OCI-LY1 (cell line): ENCODE measurements around the gene LRSAM1.

Experiments
- H2AFZ ChIP-seq: fragments of 200-600 bp; sonication (generic), shearing (Covaris generic); 2 replicates; pipeline ENCODE4 v1.6.0; 2014; ENCODE audit warnings: antibody characterized with exemption, mild to moderate bottlenecking, low read length
- H3F3A ChIP-seq: fragments of 200-600 bp; sonication (generic), shearing (Covaris generic); 2 replicates; pipeline ENCODE4 v1.6.0; 2014; ENCODE audit warnings: mild to moderate bottlenecking, antibody characterized with exemption, low read length, moderate library complexity; ENCODE audit not compliant: insufficient read depth
- H3K27ac ChIP-seq: fragments of 200-600 bp; sonication (generic); 2 replicates; pipeline ENCODE4 v1.5.1; 2014; ENCODE audit warnings: low read length, mixed run types, mild to moderate bottlenecking, low read depth; ENCODE audit not compliant: poor library complexity, severe bottlenecking
- H3K27me3 ChIP-seq: fragments of 200-600 bp; sonication (generic); 2 replicates; pipeline ENCODE4 v1.6.0; 2014; ENCODE audit warnings: antibody characterized with exemption, mild to moderate bottlenecking, low read length, moderate library complexity; ENCODE audit not compliant: insufficient read depth
- H3K36me3 ChIP-seq: fragments of 200-600 bp; sonication (generic); 2 replicates; pipeline ENCODE4 v1.6.1; 2014; ENCODE audit warnings: mild to moderate bottlenecking, antibody characterized with exemption, low read length, moderate library complexity, mixed read lengths; ENCODE audit not compliant: insufficient read depth
- H3K4me1 ChIP-seq: fragments of 200-600 bp; sonication (generic); 2 replicates; pipeline ENCODE4 v1.5.1; 2014; ENCODE audit warnings: mild to moderate bottlenecking, low read length, moderate library complexity; ENCODE audit not compliant: insufficient read depth, severe bottlenecking
- H3K4me2 ChIP-seq: fragments of 200-600 bp; sonication (generic), shearing (Covaris generic); 2 replicates; pipeline ENCODE4 v1.6.1; 2014; ENCODE audit warnings: low read length
- H3K4me3 ChIP-seq: fragments of 200-600 bp; sonication (generic); 2 replicates; pipeline ENCODE4 v1.5.1; 2014; ENCODE audit warnings: low read length, low read depth, mild to moderate bottlenecking, mixed read lengths; ENCODE audit not compliant: poor library complexity, severe bottlenecking
- H3K79me2 ChIP-seq: fragments of 200-600 bp; shearing (Covaris generic); 2 replicates; pipeline ENCODE4 v1.6.1; 2016; ENCODE audit warnings: mixed run types, low read length, mixed read lengths; ENCODE audit not compliant: insufficient read depth
- H3K9ac ChIP-seq: fragments of 200-600 bp; sonication (generic), shearing (Covaris generic); 2 replicates; pipeline ENCODE4 v1.6.1; 2014; ENCODE audit warnings: mild to moderate bottlenecking, low read length, mixed read lengths
- H3K9me2 ChIP-seq: fragments of 200-600 bp; sonication (generic), shearing (Covaris generic); 2 replicates; pipeline ENCODE4 v1.6.1; 2014; ENCODE audit warnings: low read depth, mild to moderate bottlenecking, low read length, mixed read lengths
- H3K9me3 ChIP-seq: fragments of 200-600 bp; shearing (Covaris generic); 2 replicates; pipeline ENCODE4 v1.6.1; 2014; ENCODE audit warnings: low read length, mixed read lengths
- H4K20me1 ChIP-seq: fragments of 200-600 bp; sonication (generic), shearing (Covaris generic); 2 replicates; pipeline ENCODE4 v1.6.0; 2016; ENCODE audit warnings: mild to moderate bottlenecking, low read length; ENCODE audit not compliant: insufficient read depth
- CTCF ChIP-seq: fragments of 200-600 bp; sonication (generic), shearing (Covaris generic); IDR thresholded peaks from 2 replicates; pipeline ENCODE4 v1.5.1; 2017; ENCODE audit warnings: mild to moderate bottlenecking, antibody characterized with exemption, low read length, moderate library complexity, mixed read lengths
- EZH2 ChIP-seq: fragments of 200-600 bp; sonication (generic), shearing (Covaris generic); IDR thresholded peaks from 2 replicates; pipeline ENCODE4 v1.8.0; 2017; ENCODE audit warnings: borderline replicate concordance, mixed run types, mild to moderate bottlenecking, antibody characterized with exemption, low read length, moderate library complexity, mixed read lengths

LRSAM1 gene

GRCh38 chr9:127493592-127494303 is 42.4 kb downstream of the LRSAM1 start:
- Histone ChIP-seq H3K9me3 (no peaks in the 10 kb centered on the region), H3K9me2 (no peaks in the 10 kb centered on the region), H3F3A (no peaks in the 10 kb centered on the region), H3K36me3 (peaks cover 23% of the 10 kb centered on the region; the same call in 1 of the 2 replicates), H3K27me3 (no peaks in the 10 kb centered on the region), H3K4me1 (no peaks in the 10 kb centered on the region), H3K9ac (no peak overlapping the region), H3K27ac (no peak overlapping the region), H4K20me1 (no peaks in the 10 kb centered on the region), H2AFZ (no peak overlapping the region), H3K4me3 (no peak overlapping the region), H3K4me2 (no peak overlapping the region), H3K79me2 (no peaks in the 10 kb centered on the region)
- TF ChIP-seq EZH2 = no peak
- no peak for TF ChIP-seq CTCF

GRCh38 chr9:127494304-127494702 is 43.0 kb downstream of the LRSAM1 start:
- no peak overlapping the region for H2AFZ ChIP-seq
- no peaks in the 10 kb centered on the region for H3K9me3 ChIP-seq
- H3K27me3 ChIP-seq = no peaks in the 10 kb centered on the region
- no peaks in the 10 kb centered on the region for H3K9me2 ChIP-seq
- TF ChIP-seq CTCF (no peak), EZH2 (no peak)
- no peak overlapping the region for H3K9ac ChIP-seq
- H3K36me3 ChIP-seq = peaks cover 23% of the 10 kb centered on the region; the same call in 1 of the 2 replicates
- H3K79me2 ChIP-seq = no peaks in the 10 kb centered on the region
- no peak overlapping the region for H3K4me2 ChIP-seq
- no peaks in the 10 kb centered on the region for H4K20me1 ChIP-seq
- H3K4me3 ChIP-seq = no peak overlapping the region
- H3K4me1 ChIP-seq = no peaks in the 10 kb centered on the region
- no peaks in the 10 kb centered on the region for H3F3A ChIP-seq
- no peak overlapping the region for H3K27ac ChIP-seq

- H3K79me2 ChIP-seq = no peaks in the 10 kb centered on the region
- H3K27ac ChIP-seq = no peak overlapping the region
- no peaks in the 10 kb centered on the region for H4K20me1 ChIP-seq
- H3K4me1 ChIP-seq = no peaks in the 10 kb centered on the region
- H2AFZ ChIP-seq = no peak overlapping the region
- no peak overlapping the region for H3K4me3 ChIP-seq
- no peak for TF ChIP-seq EZH2
- no peak for TF ChIP-seq CTCF
- H3K27me3 ChIP-seq = no peaks in the 10 kb centered on the region
- H3K9me3 ChIP-seq = no peaks in the 10 kb centered on the region
- H3K4me2 ChIP-seq = no peak overlapping the region
- H3F3A ChIP-seq = no peaks in the 10 kb centered on the region
- H3K9ac ChIP-seq = no peak overlapping the region
- peaks cover 23% of the 10 kb centered on the region; the same call in 1 of the 2 replicates for H3K36me3 ChIP-seq
- no peaks in the 10 kb centered on the region for H3K9me2 ChIP-seq
Observed at GRCh38 chr9:127495884-127496555, 44.7 kb downstream of the LRSAM1 start.
